GM19455 (cell line): ENCODE data around the gene MOB3B.
"Not testable (repeated sequence)": the region's sequence is repeated elsewhere in the genome, so short reads cannot be mapped to it uniquely, and the experiment has no call there.

Experiments used
- ATAC-seq: cut with Tn5 transposase; IDR thresholded peaks from one replicate; pipeline ENCODE4 v1.9.1; 2021; ENCODE audit not compliant: unreplicated experiment

MOB3B gene

DNA sequence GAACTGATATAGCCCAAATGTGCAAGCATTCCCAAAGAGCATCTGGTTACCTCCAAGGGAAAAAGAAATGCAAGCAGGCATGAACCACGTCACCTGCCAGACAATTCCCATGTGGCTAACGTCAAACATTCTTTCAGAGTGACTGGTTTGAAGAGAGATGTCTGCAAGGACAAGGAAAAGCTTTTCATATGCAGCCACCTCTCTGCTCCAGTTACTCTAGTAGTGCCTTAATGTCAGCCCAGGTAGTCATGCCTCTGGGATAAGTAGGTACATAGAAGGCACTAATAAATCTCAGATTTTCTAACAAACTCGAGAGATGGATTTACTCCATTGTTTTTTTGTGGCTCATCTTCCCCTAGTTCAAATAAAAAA, 102.4 kb downstream of the MOB3B start:
- no peak for ATAC-seq

DNA sequence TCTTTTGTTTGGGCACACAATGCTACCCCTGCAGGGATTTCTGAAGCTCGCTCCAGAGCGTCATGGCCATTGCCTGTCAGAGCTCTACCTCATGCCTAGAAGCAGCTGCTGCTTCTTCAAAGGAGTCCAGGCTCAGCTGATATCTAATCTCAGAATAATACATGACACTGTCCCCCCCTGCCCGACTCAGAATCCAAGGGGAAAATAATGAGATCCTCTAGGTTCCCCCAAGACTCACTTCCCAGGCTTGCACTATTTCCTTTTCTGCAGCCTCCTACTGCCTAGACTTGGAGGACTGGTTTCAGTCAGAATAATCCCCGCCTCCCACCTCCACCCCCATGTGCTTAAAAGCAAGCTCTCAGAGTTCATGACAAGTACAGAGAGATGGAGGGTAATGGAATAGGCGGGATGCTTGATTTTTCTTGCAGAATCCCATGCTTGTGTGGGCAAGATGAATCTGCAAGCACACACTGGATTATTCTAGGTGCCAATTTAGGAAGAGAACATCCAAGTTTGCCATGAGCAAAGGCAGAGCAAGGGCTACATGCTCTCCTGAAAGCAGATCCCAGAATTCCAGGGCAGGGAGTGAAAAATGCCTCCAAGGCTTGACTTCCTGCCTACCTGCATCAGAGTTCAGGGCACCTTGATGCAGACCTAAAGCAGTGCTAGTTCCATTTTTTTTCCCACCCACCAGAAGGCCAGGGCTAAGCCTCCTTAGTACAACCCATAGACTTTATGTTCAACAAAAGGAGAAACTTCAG, 102.9 kb downstream of the MOB3B start:
- no peak for ATAC-seq

DNA sequence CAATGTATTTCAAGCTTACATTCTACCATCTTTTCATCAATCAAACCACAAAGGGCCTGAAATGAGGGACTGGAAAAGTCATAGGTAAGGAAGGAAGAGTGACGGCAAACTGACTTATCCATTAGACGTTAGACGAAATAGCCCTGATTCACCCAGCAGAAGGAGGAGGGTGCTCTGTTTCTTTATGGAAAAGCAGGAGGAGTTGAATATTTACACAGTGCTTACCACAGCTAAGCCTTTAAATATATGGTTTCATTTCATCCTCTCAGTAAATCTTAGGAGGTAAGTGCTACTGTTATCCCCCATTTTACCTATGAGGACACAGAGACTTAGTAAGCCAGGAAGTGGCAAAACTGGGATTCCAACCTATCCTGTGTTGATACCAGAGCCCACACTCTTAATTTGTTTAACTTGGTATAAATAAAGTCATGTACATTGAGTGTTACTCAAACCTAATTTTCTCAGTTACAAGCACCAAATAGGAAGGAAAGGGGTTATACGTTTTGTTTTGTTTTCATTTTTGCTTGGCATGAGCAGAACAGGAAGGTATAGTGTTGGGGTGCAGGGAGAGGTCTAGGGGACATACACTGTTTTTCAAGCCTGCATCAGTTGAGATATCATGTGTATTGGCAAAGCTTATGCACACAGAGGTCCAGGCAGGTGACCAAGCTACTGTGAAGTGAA, 103.6 kb downstream of the MOB3B start:
- no peak for ATAC-seq

- no peak for ATAC-seq
Observed at GRCh38 chr9:27423915-27424710, 105.5 kb downstream of the MOB3B start.

DNA sequence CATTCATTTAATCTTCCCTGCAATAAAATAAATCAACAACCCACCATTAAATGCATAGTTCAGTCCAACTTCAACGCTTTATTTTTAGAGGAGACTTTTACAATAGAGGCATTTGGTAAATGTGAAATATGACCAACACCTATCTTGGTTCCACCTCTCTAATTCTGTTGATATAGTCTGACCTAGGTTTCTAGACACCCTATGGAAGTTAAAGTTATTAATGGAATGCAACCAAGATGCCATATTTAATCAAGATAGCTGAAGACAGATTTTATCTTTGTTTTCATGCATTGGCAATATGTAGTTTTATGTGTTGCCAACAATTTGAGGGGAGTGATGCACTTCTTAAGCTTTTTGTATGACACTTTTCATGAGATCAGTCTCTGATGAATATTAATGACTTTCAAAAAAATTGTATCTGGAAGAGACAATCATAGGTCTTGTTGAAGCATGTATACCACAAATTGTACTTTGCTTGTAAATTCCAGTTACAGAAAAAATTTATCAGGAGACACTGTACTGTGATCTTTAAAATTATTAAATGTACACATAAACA, 107.3 kb downstream of the MOB3B start:
- ATAC-seq = no peak

- no peak for ATAC-seq
Observed at GRCh38 chr9:27421577-27421976, 108.0 kb downstream of the MOB3B start.

DNA sequence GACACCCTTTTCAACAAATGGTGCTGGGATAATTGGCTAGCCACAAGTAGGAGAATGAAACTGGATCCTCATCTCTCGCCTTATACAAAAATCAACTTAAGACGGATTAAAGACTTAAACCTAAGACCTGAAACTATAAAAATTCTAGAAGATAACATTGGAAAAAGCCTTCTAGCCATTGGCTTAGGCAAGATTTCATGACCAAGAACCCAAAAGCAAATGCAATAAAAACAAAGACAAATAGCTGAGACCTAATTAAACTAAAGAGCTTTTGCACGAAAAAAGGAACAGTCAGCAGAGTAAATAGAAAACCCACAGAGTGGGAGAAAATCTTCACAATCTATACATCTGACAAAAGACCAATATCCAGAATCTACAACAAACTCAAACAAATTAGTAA, 110.1 kb downstream of the MOB3B start:
- ATAC-seq = not testable (repeated sequence)

GRCh38 chr9:27414220-27414761, 115.3 kb downstream of the MOB3B start:
- no peak for ATAC-seq

DNA sequence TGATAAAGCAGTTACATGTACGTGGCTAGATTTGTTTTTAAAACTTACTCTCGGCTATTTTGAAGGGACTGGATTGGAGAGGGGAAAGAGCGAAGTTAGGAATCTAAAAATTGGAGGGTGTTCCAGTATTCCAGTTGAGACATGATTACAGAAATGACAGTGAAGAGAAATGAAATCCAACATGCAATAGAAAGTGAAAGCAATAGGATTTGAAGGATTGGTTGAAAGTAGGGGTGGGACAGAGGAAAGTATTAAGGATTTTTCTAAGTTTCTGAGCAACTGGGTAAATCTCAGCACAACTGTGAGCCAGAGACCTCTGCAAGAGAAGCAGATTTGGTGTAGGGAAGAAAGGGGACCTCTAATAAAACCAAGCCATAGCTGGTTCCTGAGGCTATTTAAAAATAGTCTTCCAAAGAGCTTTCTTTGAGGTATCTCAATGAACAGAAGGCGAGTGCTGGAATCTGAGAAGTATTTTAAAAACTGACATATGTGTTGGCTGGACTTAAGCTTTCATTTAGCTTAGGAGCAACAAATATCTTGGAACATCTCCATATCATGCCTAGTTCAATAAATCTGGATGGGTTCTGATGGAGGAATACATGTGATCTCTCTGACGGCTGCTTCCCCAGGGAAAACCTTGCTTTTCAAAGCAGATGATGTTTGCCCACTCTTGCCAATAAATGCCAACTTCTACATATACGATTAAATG, 115.9 kb downstream of the MOB3B start:
- no peak for ATAC-seq

- ATAC-seq = no peak
Observed at GRCh38 chr9:27412963-27413362, 116.7 kb downstream of the MOB3B start.

DNA sequence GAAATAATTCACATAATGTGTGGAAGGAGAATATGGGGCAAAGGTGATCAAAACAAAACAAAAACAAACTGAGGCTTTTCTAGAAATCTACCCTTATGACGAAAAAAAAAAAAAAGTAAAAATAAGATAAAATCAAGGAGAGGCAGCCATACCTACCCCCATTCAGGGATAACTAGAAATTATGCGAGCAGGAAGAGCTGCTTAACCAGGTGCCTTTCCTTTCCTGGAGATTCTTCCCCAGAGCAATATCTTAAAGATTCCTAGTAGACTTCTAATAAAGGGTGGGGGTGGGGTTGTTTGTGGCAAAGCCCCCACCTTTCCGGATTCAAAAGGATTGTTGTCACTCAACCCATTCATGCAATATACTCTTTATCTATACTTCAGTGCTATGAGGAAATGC, 117.5 kb downstream of the MOB3B start:
- no peak for ATAC-seq

GRCh38 chr9:27408482-27408881, 121.1 kb downstream of the MOB3B start:
- ATAC-seq = no peak

GRCh38 chr9:27408001-27408400, 121.6 kb downstream of the MOB3B start:
- ATAC-seq = no peak

- no peak for ATAC-seq
Observed at GRCh38 chr9:27407491-27407890, 122.1 kb downstream of the MOB3B start.

GRCh38 chr9:27404661-27405060, 125.0 kb downstream of the MOB3B start:
- no peak for ATAC-seq

DNA sequence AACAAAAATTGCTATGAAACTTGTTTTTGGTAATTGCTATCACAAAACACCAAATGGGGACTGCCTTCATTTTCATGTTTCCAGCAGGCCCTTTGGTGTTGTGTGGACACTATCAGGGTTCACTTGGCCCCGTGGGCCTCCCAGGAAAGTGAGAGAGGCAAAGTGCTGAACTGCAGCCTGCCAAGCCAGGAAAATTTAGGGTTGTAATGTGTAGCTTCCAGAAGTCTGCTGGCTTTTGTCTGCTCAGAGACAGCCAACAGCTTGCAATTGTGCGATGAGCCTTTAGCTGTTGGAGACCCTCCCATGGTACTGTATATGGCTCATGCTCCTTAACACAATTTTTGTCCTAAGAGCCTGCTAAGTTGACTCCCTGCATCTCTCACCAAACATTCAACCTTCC, 127.0 kb downstream of the MOB3B start:
- ATAC-seq = no peak

GRCh38 chr9:27400334-27400880, 129.2 kb downstream of the MOB3B start:
- ATAC-seq = no peak

DNA sequence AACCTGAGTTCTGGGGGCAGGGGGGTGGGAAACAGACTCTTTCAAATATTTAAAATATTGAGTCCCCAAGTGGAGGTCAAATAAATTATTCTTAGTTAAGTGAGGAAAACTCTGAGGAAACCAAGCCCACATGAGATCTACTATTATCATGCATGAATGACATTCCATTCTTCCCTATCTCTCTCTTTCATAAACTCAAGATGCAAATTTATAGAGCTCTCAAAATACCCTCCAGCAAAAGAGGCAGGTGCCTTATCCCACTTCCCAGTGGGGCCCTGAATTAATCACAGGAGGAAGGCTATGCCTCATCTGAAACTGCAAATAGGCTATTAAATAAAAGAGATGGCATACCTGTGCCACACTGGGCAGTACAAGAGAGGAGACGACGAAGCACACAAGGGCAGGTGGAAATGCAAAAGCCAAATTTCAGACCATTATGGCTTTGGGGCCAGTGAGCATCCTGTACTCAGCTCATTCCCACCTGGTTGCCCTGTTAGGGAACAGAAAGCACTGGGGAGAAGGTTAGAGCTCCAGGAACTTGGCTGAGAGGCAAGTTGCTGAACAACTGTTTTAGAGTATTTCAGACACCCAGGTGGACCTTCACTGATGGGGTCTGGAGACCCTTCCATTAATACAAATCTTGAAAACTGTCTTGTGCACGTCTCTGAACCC, 130.5 kb downstream of the MOB3B start:
- no peak for ATAC-seq

GRCh38 chr9:27396495-27396894, 133.1 kb downstream of the MOB3B start:
- ATAC-seq = no peak

DNA sequence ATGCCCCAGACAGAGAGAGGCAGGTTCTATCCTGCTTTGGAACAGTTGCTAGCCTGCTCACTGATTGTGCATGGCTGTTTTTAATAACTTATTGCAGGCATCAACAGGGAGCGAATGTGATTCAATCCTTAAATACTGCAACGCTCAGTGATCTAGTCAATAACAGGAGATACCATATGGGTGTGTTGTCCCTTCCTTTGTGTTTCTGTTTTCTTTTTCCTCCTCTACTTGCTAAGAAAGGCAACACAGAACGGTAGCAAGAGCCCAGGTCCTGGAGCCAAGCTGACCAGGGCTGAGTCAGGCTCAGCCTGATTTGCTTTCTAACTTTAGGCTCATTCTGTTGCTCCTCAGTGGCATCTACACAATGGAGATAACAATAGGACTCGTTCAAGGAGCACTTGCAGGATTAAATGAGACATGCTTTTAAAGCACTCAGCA, 134.1 kb downstream of the MOB3B start:
- ATAC-seq = no peak
